SK-N-SH treated with all-trans-retinoic acid at 6 μM for 48 hours (cell line): Measurements from ENCODE around the gene PARP2.

Experiments used
- BACH2 ChIP-seq: fragments of 250-450 bp; sonication (Bioruptor Pico); IDR thresholded peaks from 2 replicates; pipeline ENCODE4 v1.9.0; 2021; ENCODE audit warnings: mild to moderate bottlenecking, borderline replicate concordance
- TOX ChIP-seq: fragments of 250-450 bp; sonication (Bioruptor Pico); IDR thresholded peaks from 2 replicates; pipeline ENCODE4 v1.8.0; 2021; ENCODE audit warnings: mild to moderate bottlenecking, moderate library complexity, borderline replicate concordance

- TF ChIP-seq TOX (CRISPR knock-in tag) (no peak), BACH2 (CRISPR knock-in tag) (no peak)
Measured at GRCh38 chr14:20391505-20391904, 48.1 kb downstream of the PARP2 start.
